PC-3 (cell line): ENCODE results near the gene USP11.

ENCODE experiments used
- CTCF ChIP-seq: fragments of 300-600 bp; sonication (generic); conservative IDR thresholded peaks from 2 replicates; pipeline ENCODE4 v1.5.1; 2017; ENCODE audit warnings: antibody characterized with exemption, low read depth, mild to moderate bottlenecking, low read length
- EZH2 ChIP-seq: fragments of 300-600 bp; sonication (generic); IDR thresholded peaks from one replicate; pipeline ENCODE4 v1.6.1; 2017; ENCODE audit warnings: antibody characterized with exemption, mild to moderate bottlenecking, low read length; ENCODE audit not compliant: unreplicated experiment
- EZH2phosphoT487 ChIP-seq: fragments of 300-600 bp; sonication (generic); IDR thresholded peaks from 2 replicates; pipeline ENCODE4 v1.6.1; 2018; ENCODE audit warnings: mild to moderate bottlenecking, antibody characterized with exemption, low read length, borderline replicate concordance

GRCh38 chrX:47191331-47191730 lies 41.5 kb upstream of the USP11 start:
- no peak for TF ChIP-seq CTCF
- no peak for TF ChIP-seq EZH2
- TF ChIP-seq EZH2phosphoT487, result no peak
